HUES64 (cell line): ENCODE results near the gene TBC1D5.
"Not testable (repeated sequence)": the region's sequence is repeated elsewhere in the genome, so short reads cannot be mapped to it uniquely, and the experiment has no call there.

Experiments used
- H3K27ac ChIP-seq: 2 replicates; pipeline ENCODE4 v1.7.0; 2013; ENCODE audit warnings: low read depth, low read length, inconsistent platforms
- H3K27me3 ChIP-seq: 2 replicates; pipeline ENCODE4 v1.6.1; 2013; ENCODE audit warnings: mild to moderate bottlenecking, low read length; ENCODE audit not compliant: insufficient read depth
- H3K36me3 ChIP-seq: 2 replicates; pipeline ENCODE4 v1.6.1; 2013; ENCODE audit warnings: mild to moderate bottlenecking, low read length; ENCODE audit not compliant: insufficient read depth
- H3K4me1 ChIP-seq: 2 replicates; pipeline ENCODE4 v1.6.1; 2013; ENCODE audit warnings: mild to moderate bottlenecking, low read length, moderate library complexity; ENCODE audit not compliant: insufficient read depth
- H3K4me3 ChIP-seq: 2 replicates; pipeline ENCODE4 v1.5.1; 2013; ENCODE audit warnings: mild to moderate bottlenecking, low read length, moderate library complexity
- H3K9ac ChIP-seq: 2 replicates; pipeline ENCODE4 v1.6.1; 2013; ENCODE audit warnings: mild to moderate bottlenecking, low read depth, low read length
- H3K9me3 ChIP-seq: 2 replicates; pipeline ENCODE4 v1.6.1; 2013; ENCODE audit warnings: low read depth, low read length; ENCODE audit not compliant: insufficient read depth
- WGBS: fragments of 150-250, 120-280 bp; methylation state at CpG from one replicate; pipeline ENCODE4 v1.1.7; 2013; ENCODE audit warnings: missing lambda C conversion rate; 5-methylcytosine and 5-hydroxymethylcytosine counted together

Gene TBC1D5

GRCh38 chr3:17369973-17370372 is 372.5 kb downstream of the TBC1D5 start:
- H3K9me3 ChIP-seq: no peaks in the 10 kb centered on the region
- 94% methylated on average over 2 of the region's 2 CpGs for WGBS

GRCh38 chr3:17367171-17367570 is 375.3 kb downstream of the TBC1D5 start:
- Histone ChIP-seq H3K27ac (no peak overlapping the region), H3K27me3 (no peaks in the 10 kb centered on the region), H3K9me3 (no peaks in the 10 kb centered on the region), H3K4me3 (no peak overlapping the region), H3K36me3 (no peaks in the 10 kb centered on the region), H3K9ac (no peak overlapping the region), H3K4me1 (no peaks in the 10 kb centered on the region)
- WGBS: 100% methylated on average over 1 of the region's 1 CpG

More at GRCh38 chr3:17369973-17370372, 372.5 kb downstream of the TBC1D5 start:
- Histone ChIP-seq H3K27ac (no peak overlapping the region), H3K36me3 (no peaks in the 10 kb centered on the region), H3K4me3 (no peak overlapping the region), H3K27me3 (no peaks in the 10 kb centered on the region), H3K4me1 (no peaks in the 10 kb centered on the region), H3K9ac (no peak overlapping the region)

GRCh38 chr3:17360991-17361390 is 381.4 kb downstream of the TBC1D5 start:
- H3K36me3 ChIP-seq: no peaks in the 10 kb centered on the region
- H3K9me3 ChIP-seq: no peaks in the 10 kb centered on the region
- no peak overlapping the region for H3K27ac ChIP-seq
- peaks cover 12% of the 10 kb centered on the region for H3K4me1 ChIP-seq
- WGBS: 97% methylated on average over 3 of the region's 3 CpGs
- no peak overlapping the region for H3K4me3 ChIP-seq
- no peak overlapping the region for H3K9ac ChIP-seq
- H3K27me3 ChIP-seq: no peaks in the 10 kb centered on the region

GRCh38 chr3:17359911-17360310 is 382.5 kb downstream of the TBC1D5 start:
- Histone ChIP-seq H3K9me3 (no peaks in the 10 kb centered on the region), H3K9ac (no peak overlapping the region), H3K27me3 (no peaks in the 10 kb centered on the region), H3K4me3 (no peak overlapping the region), H3K27ac (no peak overlapping the region), H3K4me1 (peaks cover 12% of the 10 kb centered on the region), H3K36me3 (no peaks in the 10 kb centered on the region)
- no CpG with 5 or more reads among the region's 1 CpG for WGBS

GRCh38 chr3:17357035-17357710 is 385.3 kb downstream of the TBC1D5 start:
- no peaks in the 10 kb centered on the region for H3K36me3 ChIP-seq
- no peak overlapping the region for H3K4me3 ChIP-seq
- no peaks in the 10 kb centered on the region for H3K9me3 ChIP-seq
- no peak overlapping the region for H3K9ac ChIP-seq
- H3K4me1 ChIP-seq: peaks cover 12% of the 10 kb centered on the region
- no peak overlapping the region for H3K27ac ChIP-seq
- WGBS: 95% methylated on average over 4 of the region's 5 CpGs
- no peaks in the 10 kb centered on the region for H3K27me3 ChIP-seq

- no peak overlapping the region for H3K9ac ChIP-seq
Observed at GRCh38 chr3:17356585-17356984, 385.8 kb downstream of the TBC1D5 start.

GRCh38 chr3:17355591-17355990 is 386.8 kb downstream of the TBC1D5 start:
- no peak overlapping the region for H3K27ac ChIP-seq
- H3K27me3 ChIP-seq: no peaks in the 10 kb centered on the region
- WGBS: no CpG with 5 or more reads among the region's 1 CpG
- peaks cover 12% of the 10 kb centered on the region for H3K4me1 ChIP-seq
- no peak overlapping the region for H3K4me3 ChIP-seq
- no peaks in the 10 kb centered on the region for H3K36me3 ChIP-seq
- no peak overlapping the region for H3K9ac ChIP-seq
- H3K9me3 ChIP-seq: no peaks in the 10 kb centered on the region

More at GRCh38 chr3:17356585-17356984, 385.8 kb downstream of the TBC1D5 start:
- Histone ChIP-seq H3K27ac (no peak overlapping the region), H3K4me1 (peaks cover 12% of the 10 kb centered on the region), H3K36me3 (no peaks in the 10 kb centered on the region), H3K4me3 (no peak overlapping the region), H3K27me3 (no peaks in the 10 kb centered on the region), H3K9me3 (no peaks in the 10 kb centered on the region)

- H3K4me1 ChIP-seq: peaks cover 12% of the 10 kb centered on the region
- no peak overlapping the region for H3K4me3 ChIP-seq
- H3K9me3 ChIP-seq: no peaks in the 10 kb centered on the region
- H3K27me3 ChIP-seq: no peaks in the 10 kb centered on the region
- H3K9ac ChIP-seq: no peak overlapping the region
- 87% methylated on average over 3 of the region's 3 CpGs for WGBS
- H3K36me3 ChIP-seq: no peaks in the 10 kb centered on the region
- no peak overlapping the region for H3K27ac ChIP-seq
Observed at GRCh38 chr3:17354341-17354740, 388.1 kb downstream of the TBC1D5 start.

GRCh38 chr3:17352620-17353019 is 389.8 kb downstream of the TBC1D5 start:
- H3K9ac ChIP-seq: no peak overlapping the region
- no peak overlapping the region for H3K4me3 ChIP-seq
- no peaks in the 10 kb centered on the region for H3K9me3 ChIP-seq
- H3K27me3 ChIP-seq: no peaks in the 10 kb centered on the region
- WGBS: 97% methylated on average over 3 of the region's 3 CpGs
- peaks cover 12% of the 10 kb centered on the region for H3K4me1 ChIP-seq
- H3K27ac ChIP-seq: no peak overlapping the region
- no peaks in the 10 kb centered on the region for H3K36me3 ChIP-seq

GRCh38 chr3:17351193-17351592 is 391.2 kb downstream of the TBC1D5 start:
- 98% methylated on average over 4 of the region's 4 CpGs for WGBS
- not testable (repeated sequence) for H3K36me3 ChIP-seq, H3K27ac ChIP-seq, H3K9ac ChIP-seq, H3K27me3 ChIP-seq, H3K4me3 ChIP-seq, H3K4me1 ChIP-seq, H3K9me3 ChIP-seq

GRCh38 chr3:17349093-17349492 is 393.3 kb downstream of the TBC1D5 start:
- no peaks in the 10 kb centered on the region for H3K9me3 ChIP-seq
- H3K36me3 ChIP-seq: no peaks in the 10 kb centered on the region
- WGBS: 100% methylated on average over 1 of the region's 1 CpG
- no peaks in the 10 kb centered on the region for H3K4me1 ChIP-seq
- no peak overlapping the region for H3K4me3 ChIP-seq
- H3K27ac ChIP-seq: no peak overlapping the region
- H3K9ac ChIP-seq: no peak overlapping the region
- no peaks in the 10 kb centered on the region for H3K27me3 ChIP-seq

GRCh38 chr3:17342119-17342518 is 400.3 kb downstream of the TBC1D5 start:
- Histone ChIP-seq H3K4me3 (no peak overlapping the region), H3K27me3 (no peaks in the 10 kb centered on the region), H3K4me1 (no peaks in the 10 kb centered on the region), H3K9ac (no peak overlapping the region), H3K27ac (no peak overlapping the region), H3K9me3 (no peaks in the 10 kb centered on the region), H3K36me3 (no peaks in the 10 kb centered on the region)
